GM18520 (cell line): ENCODE data around the gene ABCA6.
"Not testable (repeated sequence)": the region's sequence is repeated elsewhere in the genome, so short reads cannot be mapped to it uniquely, and the experiment has no call there.

ENCODE experiments used
- ATAC-seq: cut with Tn5 transposase; IDR thresholded peaks from one replicate; pipeline ENCODE4 v1.9.1; 2021; ENCODE audit not compliant: unreplicated experiment

The ABCA6 gene

DNA sequence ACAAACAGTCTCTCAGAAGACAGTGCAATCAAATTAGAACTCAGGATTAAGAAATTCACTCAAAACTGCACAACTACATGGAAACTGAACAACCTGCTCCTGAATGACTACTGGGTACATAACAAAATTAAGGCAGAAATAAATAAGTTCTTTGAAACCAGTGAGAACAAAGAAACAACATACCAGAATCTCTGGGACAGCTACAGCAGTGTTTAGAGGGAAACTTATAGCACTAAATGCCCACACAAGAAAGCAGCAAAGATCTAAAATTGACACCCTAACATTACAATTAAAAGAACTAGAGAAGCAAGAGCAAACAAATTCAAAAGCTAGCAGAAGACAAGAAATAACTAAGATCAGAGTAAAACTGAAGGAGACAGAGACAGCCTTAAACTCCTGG is 68.3 kb downstream of the ABCA6 start:
- not testable (repeated sequence) for ATAC-seq

DNA sequence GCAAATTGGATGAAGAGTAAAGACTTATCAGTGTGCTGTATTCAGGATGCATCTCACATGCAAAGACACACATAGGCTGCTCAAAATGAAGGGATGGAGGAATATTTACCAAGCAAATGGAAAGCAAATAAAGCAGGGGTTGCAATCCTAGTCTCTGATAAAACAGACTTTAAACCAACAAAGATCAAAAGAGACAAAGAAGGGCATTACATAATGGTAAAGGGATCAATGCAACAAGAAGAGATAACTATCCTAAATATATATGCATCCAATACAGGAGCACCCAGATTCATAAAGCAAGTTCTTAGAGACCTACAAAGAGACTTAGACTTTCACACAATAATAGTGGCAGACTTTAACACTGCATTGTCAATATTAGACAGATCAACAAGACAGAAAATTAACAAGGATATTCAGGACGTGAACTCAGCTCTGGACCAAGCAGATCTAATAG is 68.9 kb downstream of the ABCA6 start:
- not testable (repeated sequence) for ATAC-seq

DNA sequence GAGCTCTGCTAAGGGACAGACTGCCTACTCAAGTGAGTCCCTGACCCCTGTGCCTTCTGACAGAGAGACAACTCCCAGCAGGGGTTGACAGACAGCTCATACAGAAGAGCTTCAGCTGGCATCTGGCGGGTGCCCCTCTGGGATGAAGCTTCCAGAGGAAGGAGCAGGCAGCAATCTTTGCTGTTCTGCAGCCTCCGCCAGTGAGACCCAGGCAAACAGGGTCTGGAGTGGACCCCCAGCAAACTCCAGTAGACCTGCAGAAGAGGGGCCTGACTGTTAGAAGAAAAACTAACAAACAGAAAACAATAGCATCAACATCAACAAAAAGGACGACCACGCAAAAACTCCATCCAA is 70.5 kb downstream of the ABCA6 start:
- not testable (repeated sequence) for ATAC-seq

DNA sequence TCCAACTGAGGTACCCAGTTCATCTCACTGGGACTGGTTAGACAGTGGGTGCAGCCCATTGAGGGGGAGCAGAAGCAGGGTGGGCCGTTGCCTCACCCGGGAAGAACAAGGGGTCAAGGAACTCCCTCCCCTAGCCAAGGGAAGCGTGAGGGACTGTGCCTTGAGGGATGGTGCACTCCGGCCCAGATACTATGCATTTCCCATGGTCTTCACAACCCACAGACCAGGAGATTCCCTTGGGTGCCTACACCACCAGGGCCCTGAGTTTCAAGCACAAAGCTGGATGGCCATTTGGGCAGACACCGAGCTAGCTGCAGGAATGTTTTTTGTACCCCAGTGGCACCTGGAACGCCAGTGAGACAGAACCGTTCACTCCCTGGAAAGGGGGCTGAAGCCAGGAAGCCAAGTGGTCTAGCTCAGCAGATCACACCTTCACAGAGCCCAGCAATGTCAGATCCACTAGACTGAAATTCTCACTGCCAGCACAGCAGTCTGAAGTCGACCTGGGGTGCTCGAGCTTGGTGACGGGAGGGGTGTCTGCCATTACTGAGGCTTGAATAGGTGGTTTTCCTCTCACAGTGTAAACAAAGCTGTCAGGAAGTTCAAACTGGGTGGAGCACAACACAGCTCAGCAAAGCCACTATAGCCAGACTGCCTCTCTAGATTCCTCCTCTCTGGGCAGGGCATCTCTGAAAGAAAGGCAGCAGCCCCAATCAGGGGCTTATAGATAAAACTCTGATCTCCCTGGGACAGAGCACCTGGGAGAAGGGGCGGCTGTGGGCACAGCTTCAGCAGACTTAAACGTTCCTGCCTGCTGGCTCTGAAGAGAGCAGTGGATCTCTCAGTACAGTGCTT is 71.1 kb downstream of the ABCA6 start:
- not testable (repeated sequence) for ATAC-seq

DNA sequence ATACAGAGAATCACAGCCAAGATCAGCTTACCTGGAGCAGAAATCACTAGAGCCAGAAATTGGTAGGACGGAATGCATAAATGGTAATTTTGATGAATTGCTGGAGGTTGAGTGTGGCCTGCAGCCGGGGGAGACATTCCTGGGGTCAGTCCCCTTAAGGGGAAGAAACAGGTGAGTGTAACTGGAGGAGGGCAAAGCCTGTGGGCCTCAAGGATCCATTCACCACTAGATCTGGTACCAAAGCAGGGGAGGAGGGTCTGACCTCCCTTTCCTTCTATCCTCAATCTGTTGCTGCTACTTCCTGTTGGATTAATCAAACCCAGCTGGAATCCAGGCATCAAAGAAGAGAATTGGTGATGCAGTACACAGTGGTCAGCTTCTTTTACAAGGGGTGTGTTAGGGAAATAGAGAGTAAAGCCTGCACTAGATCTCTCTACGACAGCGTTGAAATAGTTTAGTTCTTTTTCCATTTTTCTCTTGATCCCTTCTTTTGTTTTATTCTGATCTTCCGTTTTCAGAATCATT is 72.4 kb downstream of the ABCA6 start:
- ATAC-seq: no peak

DNA sequence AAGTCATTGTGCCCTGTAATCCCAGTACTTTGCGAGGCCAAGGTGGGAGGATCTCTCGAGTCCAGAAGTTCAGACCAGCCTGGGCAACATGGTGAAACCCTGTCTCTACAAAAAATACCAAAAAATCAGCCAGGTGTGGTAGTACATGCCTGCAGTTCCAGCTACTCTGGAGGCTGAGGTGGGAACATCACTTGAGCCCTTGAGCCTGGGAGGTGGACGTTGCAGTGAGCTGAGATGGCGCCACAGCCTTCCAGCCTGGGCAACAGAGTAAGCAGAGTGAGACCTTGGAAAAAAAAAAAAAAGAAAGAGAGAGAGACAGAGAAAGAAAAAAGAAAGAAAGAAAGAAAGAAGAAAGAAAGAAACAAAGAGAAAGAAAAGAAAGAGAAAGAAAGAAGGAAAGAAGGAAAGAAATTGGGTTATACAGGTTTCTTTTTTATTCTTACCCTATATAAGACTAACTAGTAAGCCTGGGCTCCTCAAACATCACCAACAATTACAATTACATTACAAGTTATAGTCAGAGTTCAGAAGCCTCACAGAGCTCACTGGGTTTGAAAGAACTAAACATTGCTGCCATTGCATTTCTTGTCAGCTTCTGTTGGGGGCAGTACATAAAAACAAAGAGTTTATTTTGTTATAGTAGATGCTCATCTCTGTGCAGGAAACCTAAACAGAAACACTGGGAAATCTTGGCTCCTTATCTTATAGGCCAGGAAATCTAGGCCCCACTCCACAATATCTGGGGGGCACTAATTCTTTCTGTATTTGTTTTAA is 74.2 kb downstream of the ABCA6 start:
- ATAC-seq: no peak

DNA sequence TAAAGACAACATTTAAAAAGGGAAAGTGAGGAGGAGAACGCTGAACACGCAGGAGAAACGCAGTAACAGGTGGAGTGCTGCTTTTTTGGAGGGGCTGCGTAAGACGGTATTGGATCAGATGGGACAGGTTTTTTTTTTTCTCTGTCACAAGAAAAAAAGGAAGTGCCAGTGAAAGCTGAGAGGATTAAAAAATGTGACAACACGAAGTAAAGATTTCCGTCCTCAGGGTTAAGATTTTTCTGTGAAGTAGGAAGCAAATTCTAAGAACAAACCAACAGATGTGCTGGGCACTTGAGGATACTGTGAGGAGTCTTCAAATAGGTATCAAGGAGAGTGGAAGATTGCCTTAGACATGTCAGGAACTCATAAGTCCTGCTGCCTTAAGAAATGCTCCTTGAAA is 75.2 kb downstream of the ABCA6 start:
- ATAC-seq: no peak

DNA sequence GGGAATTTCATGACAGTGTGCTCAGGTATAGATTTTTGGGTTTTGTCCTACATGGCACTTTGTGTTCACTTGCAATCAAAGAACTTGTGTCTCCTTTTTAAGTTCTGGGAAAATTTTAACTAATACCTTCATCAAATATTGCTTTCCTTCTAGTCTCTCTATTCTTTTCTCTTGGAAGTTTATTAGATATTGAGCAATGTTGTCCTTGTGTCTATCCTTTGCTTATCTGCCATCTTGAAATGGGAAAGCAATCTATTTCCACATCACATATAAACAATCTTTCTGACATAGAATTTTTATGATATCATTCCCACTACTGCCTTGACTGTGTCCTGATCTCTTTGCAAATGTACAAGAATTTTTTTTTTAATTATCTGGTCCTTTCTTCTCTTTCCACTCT is 76.6 kb downstream of the ABCA6 start:
- ATAC-seq: no peak

DNA sequence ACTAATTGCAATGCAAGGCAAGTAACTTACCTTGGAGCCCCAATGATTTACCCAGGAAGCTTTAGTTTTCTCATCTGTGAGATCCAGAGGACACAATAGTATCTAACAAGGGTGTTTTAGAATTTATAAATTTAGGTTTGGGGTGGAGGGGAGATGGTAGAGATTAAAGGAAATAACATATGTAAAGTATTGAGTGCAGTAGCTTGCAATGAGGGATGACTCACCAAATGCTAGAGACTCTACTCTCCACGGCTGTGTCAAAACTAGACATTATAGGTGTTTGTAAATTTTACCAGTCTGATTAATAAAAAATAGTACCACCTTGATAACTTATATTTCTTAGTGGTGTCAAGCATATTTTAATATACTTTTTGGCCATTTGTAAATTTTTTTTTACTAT is 77.2 kb downstream of the ABCA6 start:
- ATAC-seq: no peak

DNA sequence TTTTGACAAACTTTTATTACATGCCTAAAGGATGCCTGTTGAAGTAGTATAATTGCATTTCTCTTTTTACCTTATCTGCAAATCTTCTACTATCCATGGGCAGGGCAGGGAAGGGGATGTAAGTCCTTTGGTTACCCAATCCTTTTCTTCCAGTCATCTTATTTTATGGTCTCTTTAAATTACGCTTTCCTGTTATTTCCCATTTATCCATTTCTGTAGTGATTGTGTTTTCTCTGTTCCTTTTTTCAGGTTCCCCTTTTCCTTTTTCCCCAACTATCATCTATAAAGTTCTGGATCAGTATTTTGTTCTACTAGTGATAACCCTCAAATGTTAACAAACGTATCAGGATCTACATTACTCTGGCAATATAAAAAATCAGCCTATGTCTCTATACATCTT is 77.7 kb downstream of the ABCA6 start:
- ATAC-seq: no peak

DNA sequence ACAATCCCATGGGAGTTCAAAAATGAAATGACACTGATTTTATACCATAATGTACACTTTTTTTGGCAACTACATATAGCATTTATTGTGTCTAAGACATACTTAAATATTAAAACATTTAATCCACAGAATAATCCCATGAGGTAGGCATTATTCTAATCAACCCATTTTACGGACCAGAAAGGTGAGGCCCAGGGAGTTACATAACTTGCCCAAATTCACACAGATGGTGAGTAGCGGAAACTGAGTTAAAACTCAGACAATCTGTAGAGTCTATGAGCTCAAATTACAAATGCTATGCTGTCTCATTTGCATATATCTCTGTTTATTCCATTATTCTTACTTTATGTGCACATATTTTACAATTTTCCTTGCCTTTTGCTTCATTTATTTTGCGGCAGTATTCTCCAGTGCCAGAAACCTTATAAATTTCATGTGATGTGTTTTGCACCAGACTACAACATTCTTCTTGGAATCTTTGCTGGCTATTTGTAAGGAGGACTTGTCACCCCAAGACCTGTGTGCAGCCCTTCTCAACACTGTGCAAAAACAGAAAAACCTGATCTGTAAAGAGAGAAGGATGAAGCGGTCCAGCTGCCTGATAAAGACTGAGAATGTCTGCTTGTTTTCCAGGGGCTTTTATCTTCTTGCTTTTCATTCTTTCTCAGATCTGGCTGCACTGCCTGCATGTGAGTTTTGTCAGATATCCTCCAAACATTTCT is 78.7 kb downstream of the ABCA6 start:
- ATAC-seq: no peak

DNA sequence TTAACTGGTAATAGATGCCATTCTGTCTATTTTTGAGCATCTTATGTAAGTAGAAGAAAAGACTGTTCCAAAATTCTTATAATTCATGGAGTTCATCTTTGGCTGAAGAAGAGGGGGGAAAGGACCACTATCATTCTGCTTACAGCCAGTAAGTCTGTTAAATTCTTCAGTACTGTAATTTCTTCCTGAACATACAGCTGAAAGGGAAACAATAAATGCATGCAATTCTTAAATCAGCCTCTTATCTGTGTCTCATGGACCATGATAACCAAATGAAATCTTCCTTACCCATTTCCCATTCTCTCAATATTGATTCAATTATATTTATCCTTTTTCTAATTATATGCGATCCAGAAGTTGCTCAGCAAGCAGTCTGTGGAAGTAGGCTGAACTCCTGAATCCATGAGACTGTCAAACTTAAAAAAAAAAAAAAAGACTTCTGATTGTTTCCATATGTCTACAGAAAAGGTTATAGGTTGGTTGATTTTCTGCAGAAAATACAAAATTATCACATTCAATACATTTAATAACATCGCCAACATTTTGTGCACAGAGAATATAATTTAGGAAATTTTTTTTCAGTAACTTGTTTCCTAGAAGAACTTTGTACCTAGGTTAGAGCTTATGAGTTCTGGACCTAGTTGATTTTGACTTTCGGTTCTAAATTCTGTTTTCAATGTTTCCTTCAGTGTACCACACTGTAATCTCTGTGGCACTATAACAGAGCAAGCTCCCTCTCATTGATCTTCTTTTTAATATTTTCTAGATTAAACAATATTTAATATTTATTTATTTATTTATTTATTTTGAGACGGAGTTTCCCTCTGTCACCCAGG is 79.8 kb downstream of the ABCA6 start:
- no peak for ATAC-seq

DNA sequence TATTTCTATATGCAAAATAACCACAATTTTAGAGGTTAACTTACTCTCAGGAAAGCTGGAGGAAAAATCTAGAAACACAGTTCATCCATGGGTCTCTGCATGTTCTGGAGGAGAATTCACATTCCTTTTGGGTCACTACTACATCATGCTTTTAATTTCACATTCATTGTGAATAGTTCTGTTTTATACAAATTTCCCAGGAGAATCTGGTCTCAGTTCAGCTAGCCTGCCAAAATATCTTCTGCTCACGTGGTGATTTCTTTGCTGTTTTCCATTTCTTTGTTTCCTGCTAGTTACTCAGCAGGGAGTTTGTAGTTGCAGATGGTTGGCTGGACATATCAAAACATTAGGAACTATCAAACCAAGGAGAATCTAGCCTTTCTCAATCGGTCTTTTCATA is 80.9 kb downstream of the ABCA6 start, which contains the start of gene ABCA9:
Gene ABCA9 (minus strand): TSS at position 106 of the 400 bp plus-strand sequence. CDS start 9,801 bp downstream, outside the sequence.
- no peak for ATAC-seq

DNA sequence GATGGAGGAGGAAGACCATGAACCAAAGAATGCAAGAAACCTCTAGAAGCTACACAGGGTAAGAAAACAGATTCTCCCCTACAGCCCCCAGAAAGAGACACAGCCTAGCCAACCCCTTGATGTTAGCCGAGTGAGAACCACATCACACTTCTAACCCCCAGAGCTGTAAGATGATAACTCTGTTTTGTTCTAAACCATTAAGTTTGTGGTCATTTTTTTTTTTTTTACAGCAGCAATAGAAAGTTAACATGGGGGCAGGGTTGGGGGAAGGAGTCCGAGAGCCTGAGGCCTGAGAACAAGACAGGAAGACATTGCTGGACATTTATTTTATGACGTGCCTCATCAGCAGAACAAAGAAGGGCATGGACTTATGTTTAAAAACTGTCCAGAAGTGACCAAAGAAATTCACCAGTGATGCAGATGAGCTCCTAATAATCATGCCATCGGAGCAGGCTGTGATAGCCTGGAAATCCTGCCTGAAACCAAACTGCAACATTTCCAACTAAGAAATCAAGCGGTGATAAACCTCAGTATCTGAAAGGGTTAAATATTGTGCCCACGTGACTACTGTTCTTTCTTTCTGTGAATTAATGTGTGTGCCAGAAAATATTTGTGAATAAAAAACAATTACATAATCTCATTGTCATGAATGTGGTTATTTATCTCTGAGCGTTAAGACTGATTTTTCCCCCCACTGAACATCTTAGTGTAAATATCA is 82.1 kb downstream of the ABCA6 start:
- ATAC-seq: no peak

DNA sequence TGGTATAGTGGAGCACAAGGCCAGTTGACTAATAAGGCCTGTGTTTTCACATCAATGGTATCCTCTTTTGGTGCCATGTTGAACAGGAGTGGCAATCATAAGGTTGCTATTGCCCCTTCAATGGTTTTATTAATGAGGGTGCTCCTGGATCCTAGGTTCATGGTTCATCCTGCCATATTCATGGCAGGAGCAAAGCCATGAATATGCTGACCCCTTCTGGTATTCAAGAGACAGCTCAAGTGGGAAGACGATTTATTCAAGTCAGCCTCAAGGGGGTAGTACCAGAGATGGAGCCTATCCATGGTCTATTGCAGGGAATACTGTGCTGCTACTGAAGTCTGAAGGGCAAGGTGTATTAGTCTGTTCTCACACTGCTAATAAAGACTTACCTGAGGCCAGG is 83.5 kb downstream of the ABCA6 start:
- ATAC-seq: no peak

DNA sequence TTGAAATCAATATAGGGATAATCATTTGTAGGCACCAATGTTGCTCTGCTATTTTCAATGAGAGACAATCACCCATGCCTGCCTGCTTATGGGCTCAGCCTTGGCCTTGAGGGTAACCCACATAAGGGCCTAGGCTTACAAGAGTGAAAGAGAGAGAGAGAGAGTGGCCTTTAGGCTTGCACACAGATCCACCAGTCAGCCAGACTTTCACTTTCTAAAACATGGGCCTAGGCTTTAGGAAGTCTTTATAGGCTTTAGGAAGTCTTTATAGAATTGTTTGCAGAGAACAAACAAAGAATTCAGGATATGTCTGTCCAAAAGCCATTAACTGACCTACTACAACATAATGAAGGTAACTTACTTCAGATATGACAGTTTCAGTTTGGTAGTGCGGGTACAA is 84.4 kb downstream of the ABCA6 start:
- no peak for ATAC-seq

DNA sequence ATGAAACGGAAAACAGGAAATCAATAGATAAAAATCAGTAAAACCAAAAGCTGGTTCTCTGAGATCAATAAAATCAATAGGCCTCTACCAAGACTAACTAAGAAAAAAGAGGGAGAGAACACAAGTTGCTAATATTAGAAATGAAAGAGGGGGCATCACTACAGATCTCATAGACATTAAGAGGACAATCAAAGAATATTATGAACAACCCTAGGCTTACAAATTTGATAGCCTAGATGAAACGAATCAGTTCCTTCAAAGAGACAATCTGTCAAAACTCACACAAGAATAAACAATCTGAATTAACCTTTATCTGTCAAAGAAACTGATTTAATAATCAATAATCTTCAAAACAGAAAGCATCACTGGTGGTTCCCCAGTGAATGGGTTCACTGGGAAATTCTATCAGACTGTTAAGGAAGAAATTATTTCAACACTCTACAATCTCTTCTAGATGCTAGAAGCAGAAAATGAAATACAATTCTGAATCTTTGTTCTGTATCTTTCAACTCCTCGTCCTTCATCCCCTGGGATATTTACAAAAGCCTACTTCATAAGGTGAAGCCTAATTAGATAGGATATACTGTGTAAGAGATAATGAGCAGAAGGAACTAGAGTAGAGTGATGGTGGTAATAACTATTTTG is 85.4 kb downstream of the ABCA6 start:
- no peak for ATAC-seq

DNA sequence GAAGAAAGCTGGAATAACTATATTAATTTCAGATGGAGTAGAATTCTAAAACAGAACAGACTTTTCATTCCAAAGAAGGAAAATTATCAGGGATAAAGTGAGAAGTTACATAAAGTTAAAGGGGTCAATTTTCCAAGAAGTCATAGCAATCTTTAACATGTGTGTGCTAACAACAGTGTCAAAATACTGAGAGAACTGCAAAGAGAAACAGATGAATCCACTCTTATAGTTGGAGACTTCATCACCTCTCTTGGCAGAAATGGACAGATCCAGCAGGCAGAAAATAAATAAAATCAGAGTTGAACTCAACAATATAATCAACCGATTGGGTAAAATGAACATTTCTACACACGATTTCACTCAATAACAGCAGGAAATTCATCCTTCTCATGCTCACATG is 86.4 kb downstream of the ABCA6 start:
- ATAC-seq: no peak
